GM18951 (cell line): ENCODE results near the gene DOK5.

Experiments used
- POLR2A ChIP-seq: IDR thresholded peaks from 4 replicates; pipeline ENCODE4 v1.6.1; 2011; ENCODE audit warnings: mild to moderate bottlenecking; ENCODE audit not compliant: insufficient read length, insufficient read depth; ENCODE audit errors: extremely low read depth
- in situ Hi-C: fragments of 300-500 bp; cut with MboI; formaldehyde crosslinking; loops from one replicate; pipeline ENCODE4 v1.12.0; 2022; ENCODE audit warnings: low sequenced_read_pairs, mixed read lengths, inconsistent platforms; ENCODE audit not compliant: unreplicated experiment

Gene DOK5

DNA sequence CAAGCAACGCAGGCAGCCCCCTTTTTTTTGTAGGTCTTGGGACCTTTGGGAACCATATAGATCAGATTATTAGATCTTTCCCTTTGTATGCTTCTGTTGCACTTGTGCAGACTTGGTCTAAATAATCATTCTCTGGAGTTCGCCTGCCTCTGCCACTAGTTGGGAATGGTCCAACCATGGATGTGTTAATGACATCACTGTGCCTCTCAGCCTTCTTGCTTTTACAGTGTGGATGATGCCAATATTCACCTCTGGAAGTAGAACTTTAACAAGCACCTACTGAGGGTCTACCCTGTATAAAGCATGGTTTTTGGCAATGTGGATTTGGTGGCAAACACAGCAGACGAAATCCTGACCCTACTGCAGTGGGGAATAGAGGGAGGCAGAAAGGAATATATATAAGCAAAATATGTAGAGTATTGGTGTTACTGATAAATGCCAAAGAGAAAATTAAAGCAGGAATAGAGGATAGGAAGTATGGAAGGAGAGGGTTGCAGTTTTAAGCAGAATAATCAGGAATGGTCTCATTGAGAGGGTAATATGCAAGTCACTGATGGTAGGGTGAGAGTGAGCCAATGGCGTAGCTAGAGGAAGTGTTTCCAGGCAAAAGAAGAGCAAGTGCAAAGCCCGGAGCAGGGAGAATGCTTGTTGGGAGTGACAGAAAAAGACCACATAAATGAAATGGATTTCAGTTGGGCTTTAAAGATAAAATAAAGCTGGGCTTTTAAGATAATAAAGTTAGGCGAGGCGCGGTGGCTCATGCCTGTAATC is 97.5 kb downstream of the DOK5 start:
- in situ Hi-C loops: no loop called here
- TF ChIP-seq POLR2A: no peak

DNA sequence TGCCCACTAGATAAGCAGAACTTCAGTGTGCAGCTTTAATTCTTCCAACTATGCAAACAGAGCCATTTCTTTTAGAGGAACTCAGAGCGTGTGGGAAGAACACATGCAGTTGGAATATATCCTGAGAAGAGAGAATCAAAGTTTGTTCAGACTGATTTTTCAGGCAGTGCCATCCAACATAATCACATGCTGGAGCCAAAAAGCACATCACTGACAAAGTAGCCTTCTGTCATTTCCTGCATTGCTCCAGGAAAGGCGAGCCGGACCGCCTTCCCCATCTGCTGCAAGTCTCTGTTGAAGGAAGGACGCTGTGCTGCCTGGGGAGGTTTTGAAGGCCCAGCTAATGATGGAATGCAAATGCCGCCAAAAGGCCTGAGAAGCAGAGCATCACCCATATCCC is 98.4 kb downstream of the DOK5 start:
- in situ Hi-C loops: no loop called here

DNA sequence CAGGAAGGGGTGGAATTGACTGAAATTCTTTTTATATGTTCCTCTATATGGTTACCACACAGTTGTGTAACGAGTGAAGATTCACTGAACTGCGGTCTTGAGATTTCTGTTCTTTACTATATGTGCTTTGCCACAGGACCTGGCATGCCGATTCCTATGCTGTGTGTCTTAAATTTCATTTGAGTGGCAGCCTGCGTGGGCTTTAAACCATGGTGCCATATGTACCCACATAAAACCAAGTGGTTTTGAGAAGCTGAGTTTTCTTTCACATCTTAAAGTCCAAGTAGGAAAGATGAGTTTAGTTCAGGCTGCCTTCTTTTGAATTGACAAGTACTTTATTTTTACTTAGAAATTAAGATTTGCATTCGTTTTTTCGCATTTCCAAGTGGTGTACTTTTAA is 101.1 kb downstream of the DOK5 start:
- in situ Hi-C loops: no loop called here
- no peak for TF ChIP-seq POLR2A

More for the DNA sequence above, 98.4 kb downstream of the DOK5 start:
- TF ChIP-seq POLR2A: no peak

DNA sequence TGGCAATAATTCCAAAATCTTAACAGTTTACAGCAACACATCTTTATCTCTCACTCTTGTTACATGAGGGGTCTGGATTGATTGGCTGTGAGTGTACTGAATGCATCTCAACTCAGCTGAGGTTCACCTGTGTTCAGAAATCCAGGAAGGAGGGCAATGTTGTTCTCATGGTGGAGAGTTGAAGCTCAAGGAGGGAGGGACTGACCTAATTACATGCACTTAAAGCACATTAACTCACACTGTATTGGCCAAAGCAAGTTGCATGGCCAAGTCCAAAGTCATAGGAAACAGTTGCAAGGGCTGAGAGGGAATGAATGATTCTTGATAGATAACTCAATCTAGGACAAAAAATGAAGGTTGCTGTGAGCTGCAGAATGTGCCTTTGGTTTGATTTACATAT is 102.2 kb downstream of the DOK5 start:
- TF ChIP-seq POLR2A: no peak
- in situ Hi-C loops: no loop called here

DNA sequence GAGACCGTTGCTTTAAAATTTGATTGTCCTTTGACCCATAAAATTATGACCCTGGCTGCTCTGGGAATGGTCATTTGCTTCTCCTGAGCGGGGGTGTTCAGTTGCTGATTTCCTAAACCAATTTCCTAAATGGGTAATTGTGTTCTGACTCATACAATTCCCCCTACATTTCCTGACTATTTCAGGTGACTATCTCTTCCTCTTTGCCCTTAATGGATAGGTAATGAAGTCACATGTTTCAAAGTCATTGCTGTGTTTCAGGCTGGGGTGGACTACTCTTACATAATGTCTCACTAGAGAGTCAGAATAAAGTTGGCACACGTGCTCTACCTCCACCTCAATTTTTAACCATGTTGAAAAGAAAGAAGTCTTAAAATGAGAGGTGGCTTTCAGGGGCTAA is 109.8 kb downstream of the DOK5 start:
- TF ChIP-seq POLR2A: no peak
- in situ Hi-C loops: no loop called here

DNA sequence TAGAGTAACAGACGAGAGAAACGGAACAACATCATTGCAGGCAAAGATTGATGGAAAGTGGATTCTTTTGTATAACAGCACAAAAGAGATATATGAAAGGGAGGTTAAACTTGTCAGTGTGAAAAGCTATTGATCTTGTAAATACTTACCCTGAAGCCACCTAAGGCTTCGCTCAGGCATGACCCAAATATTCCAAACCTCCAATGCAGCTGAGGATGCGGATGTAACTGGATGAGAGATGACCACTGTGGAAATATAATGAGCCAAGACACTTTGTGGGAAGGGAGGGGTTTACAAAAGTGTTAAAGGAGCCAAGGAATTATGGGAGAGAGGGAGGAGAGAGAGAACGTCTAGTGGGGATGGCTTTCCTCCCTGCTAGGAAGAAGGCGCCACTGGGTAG is 112.0 kb downstream of the DOK5 start:
- in situ Hi-C loops: no loop called here
- no peak for TF ChIP-seq POLR2A

DNA sequence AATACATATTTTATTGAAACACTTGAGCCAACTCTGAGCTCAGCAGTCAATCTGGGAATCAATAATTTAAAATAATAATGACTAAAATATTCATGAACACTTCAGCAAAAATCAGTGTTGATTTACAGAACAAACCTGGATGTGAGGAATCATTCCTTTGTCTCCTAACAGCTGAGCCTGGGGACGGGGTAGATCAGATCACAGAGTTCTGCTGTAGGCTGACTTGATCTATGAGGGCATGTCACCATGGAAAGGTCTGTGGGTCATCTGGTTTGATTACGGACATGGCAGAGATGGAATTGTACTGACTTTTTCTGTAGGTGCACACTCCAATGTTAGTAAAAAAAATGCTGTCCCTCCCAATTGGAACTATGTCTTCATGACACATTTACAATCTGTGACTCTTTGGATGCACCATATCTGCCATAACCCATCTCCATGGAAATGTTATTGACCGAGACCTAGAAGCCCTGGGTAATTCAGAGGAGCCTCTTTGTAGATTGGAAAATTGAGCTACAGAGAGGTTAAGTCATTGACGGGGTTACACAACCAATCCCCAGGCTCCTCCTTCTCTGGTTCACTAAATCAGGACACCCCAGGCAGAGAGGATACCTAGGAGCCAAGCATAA is 114.1 kb downstream of the DOK5 start:
- TF ChIP-seq POLR2A: no peak
- in situ Hi-C loops: no loop called here

- in situ Hi-C loops: no loop called here
Observed at GRCh38 chr20:54590856-54591255, 115.5 kb downstream of the DOK5 start.

GRCh38 chr20:54596651-54597050 is 121.3 kb downstream of the DOK5 start:
- TF ChIP-seq POLR2A: no peak
- in situ Hi-C loops: no loop called here

More at GRCh38 chr20:54590856-54591255, 115.5 kb downstream of the DOK5 start:
- TF ChIP-seq POLR2A: no peak

DNA sequence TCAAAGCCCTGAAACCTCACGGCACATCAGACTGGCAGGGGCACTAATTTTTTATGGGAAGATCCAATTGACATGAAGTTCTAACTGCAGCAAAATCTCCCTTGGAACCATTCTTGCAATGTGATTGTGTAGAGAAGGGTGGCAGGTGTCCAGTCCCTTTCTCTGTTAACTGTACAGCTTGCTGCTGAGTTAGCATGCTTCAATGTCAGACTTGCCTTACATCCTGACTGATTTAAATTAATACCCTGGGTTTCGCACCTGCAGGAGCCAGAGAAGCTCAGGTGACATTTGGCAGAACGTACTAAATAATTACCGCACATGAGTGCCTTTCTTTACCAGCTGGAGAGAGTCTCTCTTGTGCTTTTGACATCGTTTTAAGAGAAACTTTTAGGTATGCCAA is 123.0 kb downstream of the DOK5 start:
- in situ Hi-C loops: no loop called here
- no peak for TF ChIP-seq POLR2A

- TF ChIP-seq POLR2A: no peak
- in situ Hi-C loops: no loop called here
Observed at GRCh38 chr20:54600634-54601033, 125.2 kb downstream of the DOK5 start.

- in situ Hi-C loops: no loop called here
- no peak for TF ChIP-seq POLR2A
Observed at GRCh38 chr20:54601831-54602515, 126.6 kb downstream of the DOK5 start.

- no peak for TF ChIP-seq POLR2A
- in situ Hi-C loops: no loop called here
Observed at GRCh38 chr20:54605319-54605718, 129.9 kb downstream of the DOK5 start.

DNA sequence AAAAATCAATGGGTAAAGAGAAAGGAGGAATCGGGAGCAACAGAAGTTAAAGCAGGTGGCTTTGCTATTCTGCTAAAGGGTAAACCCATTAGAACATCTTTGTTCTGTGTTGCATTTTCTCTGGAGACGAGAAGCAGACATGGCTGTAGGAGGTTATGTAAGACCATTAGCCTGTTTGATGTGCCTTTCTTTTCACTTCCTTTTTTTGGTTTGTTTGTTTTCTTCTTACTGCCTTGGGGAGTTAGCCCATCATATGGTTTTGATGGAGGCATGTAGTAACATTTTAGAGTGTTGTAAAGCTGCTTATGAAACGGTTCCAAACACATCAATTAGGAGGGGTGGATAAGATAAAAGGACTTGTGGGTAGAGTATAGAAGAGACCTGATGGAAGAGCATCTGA is 131.0 kb downstream of the DOK5 start:
- TF ChIP-seq POLR2A: no peak
- in situ Hi-C loops: no loop called here

DNA sequence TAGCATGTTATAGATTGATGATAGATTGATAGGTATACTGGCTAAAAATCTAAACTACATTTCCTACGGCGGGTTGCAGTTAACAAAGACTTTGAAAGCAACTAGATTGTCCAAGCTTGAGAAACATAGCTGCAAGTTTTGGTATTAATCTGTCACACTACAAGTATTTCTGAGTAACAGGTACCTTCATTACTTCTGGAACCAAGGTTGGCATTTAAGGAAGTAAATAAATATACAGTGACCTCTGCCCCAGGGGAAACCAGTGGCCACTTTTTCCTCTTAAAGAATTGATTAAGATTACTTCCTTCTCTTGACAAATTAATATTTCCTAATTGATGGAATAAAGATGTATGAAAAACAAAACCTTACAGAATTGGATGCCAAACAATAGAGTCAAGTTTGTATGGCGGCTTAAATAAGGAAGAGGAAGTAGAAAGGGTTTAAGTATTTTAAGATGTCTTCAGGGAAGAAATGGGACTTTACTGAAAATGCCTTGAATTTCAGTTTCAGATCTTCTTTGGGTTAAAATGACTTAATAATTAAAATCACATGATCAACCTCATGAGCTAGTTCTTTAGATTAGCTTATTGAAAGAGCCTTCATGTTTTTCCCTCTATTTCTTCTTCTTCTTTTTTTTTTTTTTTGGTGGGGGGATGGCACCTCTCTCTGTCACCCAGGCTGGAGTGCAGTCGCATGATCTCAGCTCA is 132.8 kb downstream of the DOK5 start:
- no peak for TF ChIP-seq POLR2A
- in situ Hi-C loops: no loop called here
